ENCODE measurements around the gene BTNL9. TPM values are rescaled to one million over a fixed set of nuclear protein-coding genes. Genes with fewer than 3 reads are reported as not detected.

Gene BTNL9
- total RNA-seq, 2 experiments from 2014 or later: 162 to 219 TPM

DNA sequence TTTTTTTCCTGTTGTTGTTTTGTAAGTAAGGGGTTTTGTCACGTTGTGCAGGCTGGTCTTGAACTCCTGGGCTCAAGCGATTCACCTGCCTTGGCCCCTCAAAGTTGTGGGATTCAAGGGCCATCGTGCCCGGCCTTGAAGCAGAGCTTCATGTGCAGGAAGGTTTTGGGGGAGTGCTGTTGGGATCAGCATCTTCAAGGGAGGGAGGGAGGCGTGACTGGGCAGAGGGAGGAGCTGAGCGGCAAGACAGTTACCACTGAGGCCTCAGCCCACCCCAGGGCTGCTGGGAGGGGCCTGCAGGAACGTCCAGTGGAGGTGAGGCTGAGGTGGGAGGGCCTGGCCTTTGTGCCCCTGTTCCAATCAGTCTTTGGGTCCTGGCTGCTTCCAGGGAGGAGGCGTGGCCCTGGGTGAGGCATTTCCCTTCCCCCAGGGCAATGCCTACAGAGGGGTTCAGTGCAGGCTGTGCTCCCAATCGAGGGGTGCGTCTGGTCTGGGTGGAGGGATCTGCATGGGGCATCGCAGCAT is 69.5 kb downstream of the BTNL9 start:
- ChIA-PET CTCF (ENCODE audit: unreplicated experiment) (no interaction called here), POLR2A (no interaction called here)
- H3K4me1 ChIP-seq (ENCODE audit: insufficient read depth, low read length, poor library complexity, severe bottlenecking): peaks cover 7% of the 10 kb centered on the region
- TF ChIP-seq EZH2phosphoT487 (IDR thresholded peaks at IDR 0.05; ENCODE audit: borderline replicate concordance, low read depth, low read length): no peak
- TF ChIP-seq, protein P1, sequence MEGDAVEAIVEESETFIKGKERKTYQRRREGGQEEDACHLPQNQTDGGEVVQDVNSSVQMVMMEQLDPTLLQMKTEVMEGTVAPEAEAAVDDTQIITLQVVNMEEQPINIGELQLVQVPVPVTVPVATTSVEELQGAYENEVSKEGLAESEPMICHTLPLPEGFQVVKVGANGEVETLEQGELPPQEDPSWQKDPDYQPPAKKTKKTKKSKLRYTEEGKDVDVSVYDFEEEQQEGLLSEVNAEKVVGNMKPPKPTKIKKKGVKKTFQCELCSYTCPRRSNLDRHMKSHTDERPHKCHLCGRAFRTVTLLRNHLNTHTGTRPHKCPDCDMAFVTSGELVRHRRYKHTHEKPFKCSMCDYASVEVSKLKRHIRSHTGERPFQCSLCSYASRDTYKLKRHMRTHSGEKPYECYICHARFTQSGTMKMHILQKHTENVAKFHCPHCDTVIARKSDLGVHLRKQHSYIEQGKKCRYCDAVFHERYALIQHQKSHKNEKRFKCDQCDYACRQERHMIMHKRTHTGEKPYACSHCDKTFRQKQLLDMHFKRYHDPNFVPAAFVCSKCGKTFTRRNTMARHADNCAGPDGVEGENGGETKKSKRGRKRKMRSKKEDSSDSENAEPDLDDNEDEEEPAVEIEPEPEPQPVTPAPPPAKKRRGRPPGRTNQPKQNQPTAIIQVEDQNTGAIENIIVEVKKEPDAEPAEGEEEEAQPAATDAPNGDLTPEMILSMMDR (conservative IDR thresholded peaks at IDR 0.05; ENCODE audit: low read length): no peak
- no peak overlapping the region for H3K4me2 ChIP-seq (ENCODE audit: low read length)
- H3K9me3 ChIP-seq (ENCODE audit: low read length): no peaks in the 10 kb centered on the region
- no peaks in the 10 kb centered on the region for H3K9me2 ChIP-seq (ENCODE audit: insufficient read depth, low read length)
- no peak overlapping the region for H2AFZ ChIP-seq (ENCODE audit: low read length)
- BruUV-seq (replicated peaks): no TSS peak
- H3K79me2 ChIP-seq (ENCODE audit: insufficient read depth, low read depth, low read length): no peaks in the 10 kb centered on the region
- no peak overlapping the region for H3K4me3 ChIP-seq (ENCODE audit: low read depth, low read length, poor library complexity, severe bottlenecking)
- H4K20me1 ChIP-seq (ENCODE audit: insufficient read depth, low read length): no peaks in the 10 kb centered on the region
- H3K36me3 ChIP-seq (ENCODE audit: insufficient read depth, low read length): no peaks in the 10 kb centered on the region
- intact Hi-C loops (cut with micrococcal nuclease; ENCODE audit: unreplicated experiment): no loop called here
- H3K27ac ChIP-seq (ENCODE audit: low read depth, low read length, poor library complexity, severe bottlenecking): no peak overlapping the region
- no peak for DNase-seq (ENCODE audit: low spot score)

DNA sequence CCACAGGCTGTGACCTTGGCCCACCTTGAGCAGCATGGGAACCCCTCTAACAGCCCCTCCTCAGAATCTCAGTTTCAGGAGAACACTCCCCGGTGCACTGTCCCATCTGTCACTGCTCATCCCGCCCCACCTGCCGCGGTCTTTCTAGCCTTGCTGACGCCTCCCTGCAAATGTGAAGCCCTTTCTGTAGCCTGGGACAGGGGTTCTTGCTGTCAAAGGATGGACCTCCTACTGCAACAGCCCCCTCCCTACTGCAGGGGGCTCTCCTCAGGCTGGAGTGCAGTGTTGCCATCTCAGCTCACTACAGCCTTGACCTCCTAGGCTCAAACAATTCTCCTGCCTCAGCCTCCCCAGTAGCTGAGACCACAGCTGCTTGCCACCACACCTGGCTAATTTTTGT is 70.9 kb downstream of the BTNL9 start:
- intact Hi-C loops (cut with micrococcal nuclease; ENCODE audit: unreplicated experiment): no loop called here
- POLR2A ChIA-PET: no interaction called here
- CTCF ChIA-PET (ENCODE audit: unreplicated experiment): no interaction called here

More for the DNA sequence above, 70.9 kb downstream of the BTNL9 start:
- Histone ChIP-seq H3K79me2 (ENCODE audit: insufficient read depth, low read depth, low read length) (no peaks in the 10 kb centered on the region), H3K4me3 (ENCODE audit: low read depth, low read length, poor library complexity, severe bottlenecking) (no peak overlapping the region), H2AFZ (ENCODE audit: low read length) (no peak overlapping the region), H3K27ac (ENCODE audit: low read depth, low read length, poor library complexity, severe bottlenecking) (no peak overlapping the region), H3K4me2 (ENCODE audit: low read length) (no peak overlapping the region), H3K9me2 (ENCODE audit: insufficient read depth, low read length) (no peaks in the 10 kb centered on the region), H4K20me1 (ENCODE audit: insufficient read depth, low read length) (no peaks in the 10 kb centered on the region), H3K36me3 (ENCODE audit: insufficient read depth, low read length) (no peaks in the 10 kb centered on the region), H3K4me1 (ENCODE audit: insufficient read depth, low read length, poor library complexity, severe bottlenecking) (peaks cover under 1% of the 10 kb centered on the region), H3K9me3 (ENCODE audit: low read length) (no peaks in the 10 kb centered on the region)
- TF ChIP-seq, protein P1 (conservative IDR thresholded peaks at IDR 0.05; ENCODE audit: low read length): no peak
- no peak for TF ChIP-seq EZH2phosphoT487 (IDR thresholded peaks at IDR 0.05; ENCODE audit: borderline replicate concordance, low read depth, low read length)
- DNase-seq (ENCODE audit: low spot score): no peak
- BruUV-seq (replicated peaks): no TSS peak

Small RNA genes within 50 kb of the gene (microRNA-seq; reads per million reads assigned to microRNA genes)
- not detected for gene MIR8089 (ENCODE audit: borderline replicate concordance)

Small RNA genes within 50 kb of the gene (small RNA-seq; reads per million reads assigned to genes)
- not detected for gene MIR8089
- gene RNU6-1036P: not detected

Other genes with a start within 250 kb of the BTNL9 start
- 65.2 and 75.4 TPM in 2 replicates for gene MGAT1, start 237.5 kb upstream of the BTNL9 start, total RNA-seq (2014; rRNA removed; shearing (Covaris generic))
- gene MGAT1, start 237.5 kb upstream of the BTNL9 start, total RNA-seq (2022): 95.2 and 103 TPM in 2 replicates
- 58.4 and 59.0 TPM in 2 replicates for gene ZFP62, start 179.0 kb upstream of the BTNL9 start, total RNA-seq (2014; rRNA removed; shearing (Covaris generic))
- 69.2 and 79.1 TPM in 2 replicates for gene ZFP62, start 179.0 kb upstream of the BTNL9 start, total RNA-seq (2022)
- gene BTNL8, start 141.1 kb upstream of the BTNL9 start, total RNA-seq (2014; rRNA removed; shearing (Covaris generic)): not detected in 2 replicates
- not detected in 2 replicates for gene BTNL8, start 141.1 kb upstream of the BTNL9 start, total RNA-seq (2022)
- gene BTNL3, start 51.4 kb upstream of the BTNL9 start, total RNA-seq (2014; rRNA removed; shearing (Covaris generic)): not detected in 2 replicates
- gene BTNL3, start 51.4 kb upstream of the BTNL9 start, total RNA-seq (2022): not detected in 2 replicates
- not detected in 2 replicates for gene OR2V1, start 90.9 kb downstream of the BTNL9 start, total RNA-seq (2014; rRNA removed; shearing (Covaris generic))
- gene OR2V1, start 90.9 kb downstream of the BTNL9 start, total RNA-seq (2022): not detected in 2 replicates
- gene OR2V2, start 107.3 kb downstream of the BTNL9 start, total RNA-seq (2014; rRNA removed; shearing (Covaris generic)): 0.06 and 0.23 TPM in 2 replicates
- not detected in 2 replicates for gene OR2V2, start 107.3 kb downstream of the BTNL9 start, total RNA-seq (2022)
- 0.22 and 0.44 TPM in 2 replicates for gene TRIM7, start 164.9 kb downstream of the BTNL9 start, total RNA-seq (2014; rRNA removed; shearing (Covaris generic))
- gene TRIM7, start 164.9 kb downstream of the BTNL9 start, total RNA-seq (2022): 1.8 and 2.2 TPM in 2 replicates
- 30.2 and 30.4 TPM in 2 replicates for gene TRIM41, start 183.0 kb downstream of the BTNL9 start, total RNA-seq (2014; rRNA removed; shearing (Covaris generic))
- 68.2 and 73.4 TPM in 2 replicates for gene TRIM41, start 183.0 kb downstream of the BTNL9 start, total RNA-seq (2022)
- 4,583 and 5,614 TPM in 2 replicates for gene RACK1, start 203.6 kb downstream of the BTNL9 start, total RNA-seq (2014; rRNA removed; shearing (Covaris generic))
- gene RACK1, start 203.6 kb downstream of the BTNL9 start, total RNA-seq (2022): 2,077 and 2,357 TPM in 2 replicates
- 16.1 and 25.1 TPM in 2 replicates for gene TRIM52, start 220.9 kb downstream of the BTNL9 start, total RNA-seq (2014; rRNA removed; shearing (Covaris generic))
- gene TRIM52, start 220.9 kb downstream of the BTNL9 start, total RNA-seq (2022): 33.5 and 34.5 TPM in 2 replicates

Measured in OCI-LY7 (cell line).